Measurements from ENCODE around the gene UPF3A.
"Not testable (repeated sequence)": the region's sequence is repeated elsewhere in the genome, so short reads cannot be mapped to it uniquely, and the experiment has no call there.

Gene UPF3A, protein sequence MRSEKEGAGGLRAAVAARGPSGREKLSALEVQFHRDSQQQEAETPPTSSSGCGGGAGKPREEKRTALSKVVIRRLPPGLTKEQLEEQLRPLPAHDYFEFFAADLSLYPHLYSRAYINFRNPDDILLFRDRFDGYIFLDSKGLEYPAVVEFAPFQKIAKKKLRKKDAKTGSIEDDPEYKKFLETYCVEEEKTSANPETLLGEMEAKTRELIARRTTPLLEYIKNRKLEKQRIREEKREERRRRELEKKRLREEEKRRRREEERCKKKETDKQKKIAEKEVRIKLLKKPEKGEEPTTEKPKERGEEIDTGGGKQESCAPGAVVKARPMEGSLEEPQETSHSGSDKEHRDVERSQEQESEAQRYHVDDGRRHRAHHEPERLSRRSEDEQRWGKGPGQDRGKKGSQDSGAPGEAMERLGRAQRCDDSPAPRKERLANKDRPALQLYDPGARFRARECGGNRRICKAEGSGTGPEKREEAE

GRCh38 chr13:114281351-114282040 lies at the start of gene UPF3A:
TSS of gene UPF3A (plus strand) at chr13:114281601. CDS start at chr13:114281640, 39 bp downstream.
- no peak for FAIRE-seq

DNA sequence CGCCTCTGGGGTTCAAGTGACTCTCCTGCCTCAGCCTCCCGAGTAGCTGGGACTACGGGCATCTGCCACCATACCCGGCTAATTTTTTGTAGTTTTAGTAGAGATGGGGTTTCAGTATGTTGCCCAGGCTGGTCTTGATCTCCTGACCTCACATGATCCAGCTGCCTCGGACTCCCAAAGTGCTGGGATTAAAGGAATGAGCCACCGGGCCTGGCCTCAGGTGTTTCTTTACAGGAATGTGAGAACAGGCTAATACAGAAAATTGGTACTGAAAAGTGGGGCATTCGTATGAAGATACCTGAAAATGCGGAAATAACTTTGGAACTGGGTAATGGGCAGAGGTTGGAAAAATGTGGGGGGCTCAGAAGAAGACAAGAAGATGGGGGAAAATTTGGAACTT lies 49.5 kb upstream of the UPF3A start:
- no peak for FAIRE-seq

- FAIRE-seq: no peak
Measured at GRCh38 chr13:114234266-114234644, 47.1 kb upstream of the UPF3A start.

GRCh38 chr13:114234645-114235421 lies 46.6 kb upstream of the UPF3A start, which contains the start of gene CDC16:
TSS of gene CDC16 (plus strand) at chr13:114234897. CDS start at chr13:114235085, 188 bp downstream.
- no peak for FAIRE-seq

DNA sequence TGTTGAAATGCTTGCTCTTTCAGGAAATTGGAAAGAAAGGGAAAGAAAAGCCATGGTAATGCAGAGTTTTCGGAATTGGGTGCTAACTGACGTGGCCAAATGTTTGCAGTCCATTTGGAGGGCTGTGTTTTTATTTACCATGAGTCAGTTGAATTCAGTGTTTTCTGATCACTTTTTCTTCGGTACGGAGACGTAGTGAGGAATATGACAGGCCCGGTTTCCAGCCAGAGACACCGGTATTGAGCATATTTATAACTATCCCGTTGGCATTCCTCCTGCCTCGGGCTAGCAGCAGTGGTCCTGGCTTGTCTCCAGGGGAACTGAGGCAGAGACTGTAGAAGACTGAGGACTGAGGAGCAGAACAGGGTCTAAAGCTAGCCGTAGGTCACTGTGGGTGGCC lies 45.7 kb upstream of the UPF3A start:
- no peak for FAIRE-seq

DNA sequence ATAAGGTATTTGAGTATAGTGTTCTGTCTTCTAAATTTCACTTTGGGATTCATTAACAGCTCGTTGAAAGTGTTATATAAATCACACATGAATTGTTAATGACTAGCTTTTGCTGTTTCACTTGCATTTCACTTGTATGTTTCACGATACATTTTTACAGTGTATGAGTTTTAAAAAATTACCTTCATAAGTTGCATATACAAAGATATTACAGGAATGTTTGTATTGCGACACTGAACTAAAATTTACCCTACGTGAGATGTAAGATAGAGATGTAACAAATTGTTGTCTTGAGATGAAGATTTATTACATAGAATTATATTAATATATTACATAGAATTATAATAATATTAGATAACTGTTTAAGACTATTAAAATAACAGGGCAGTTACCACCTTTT lies 45.2 kb upstream of the UPF3A start:
- peak; percentile 14 for FAIRE-seq

DNA sequence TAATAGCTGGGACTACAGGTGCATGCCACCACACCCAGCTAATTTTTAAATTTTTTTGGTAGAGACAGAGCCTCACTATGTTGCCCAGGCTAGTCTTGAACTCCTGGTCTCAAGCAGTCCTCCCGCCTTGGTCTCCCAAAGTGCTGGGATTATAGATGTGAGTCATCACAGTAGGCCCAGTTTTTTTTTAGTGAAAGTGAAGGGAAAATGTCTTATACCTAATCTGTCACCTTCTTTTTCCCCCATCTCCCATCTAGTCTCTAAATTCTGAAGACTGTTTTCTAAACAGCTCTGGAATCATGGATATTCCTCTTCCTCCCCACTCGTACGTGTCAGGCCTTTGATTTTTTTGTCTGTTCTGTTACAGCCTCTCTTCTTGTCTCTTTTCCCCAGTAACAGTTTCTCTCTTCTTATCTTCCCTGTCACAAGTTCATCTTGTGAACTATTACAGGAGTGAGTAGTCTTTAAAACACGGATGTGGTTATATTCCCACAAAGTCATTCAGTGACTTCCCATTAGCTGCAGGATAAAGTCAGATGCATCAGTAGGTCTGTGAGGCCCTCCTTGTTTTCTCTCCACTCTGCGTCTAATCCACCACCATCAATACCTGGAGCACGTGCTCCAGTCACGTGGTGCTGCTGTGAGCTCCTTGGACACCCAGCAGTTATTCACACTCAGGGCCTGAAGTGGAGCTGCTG lies 43.8 kb upstream of the UPF3A start:
- FAIRE-seq: no peak

DNA sequence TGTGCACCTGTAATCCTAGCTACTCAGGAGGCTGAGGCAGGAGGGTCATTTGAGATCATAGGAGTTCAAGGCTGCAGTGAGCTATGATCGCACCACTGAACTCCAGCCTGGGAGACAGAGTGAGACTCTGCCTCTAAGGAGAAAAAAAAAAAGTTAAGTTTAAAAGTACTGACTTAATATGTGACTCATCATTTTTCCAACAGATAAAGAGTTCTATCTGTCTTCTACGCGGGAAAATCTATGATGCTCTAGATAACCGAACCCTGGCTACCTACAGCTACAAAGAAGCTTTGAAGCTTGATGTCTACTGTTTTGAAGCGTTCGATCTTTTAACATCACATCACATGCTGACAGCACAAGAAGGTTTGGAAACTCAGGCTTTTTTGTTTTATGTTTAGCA lies 39.5 kb upstream of the UPF3A start:
- no peak for FAIRE-seq

GRCh38 chr13:114243971-114244370 lies 37.4 kb upstream of the UPF3A start:
- no peak for FAIRE-seq

DNA sequence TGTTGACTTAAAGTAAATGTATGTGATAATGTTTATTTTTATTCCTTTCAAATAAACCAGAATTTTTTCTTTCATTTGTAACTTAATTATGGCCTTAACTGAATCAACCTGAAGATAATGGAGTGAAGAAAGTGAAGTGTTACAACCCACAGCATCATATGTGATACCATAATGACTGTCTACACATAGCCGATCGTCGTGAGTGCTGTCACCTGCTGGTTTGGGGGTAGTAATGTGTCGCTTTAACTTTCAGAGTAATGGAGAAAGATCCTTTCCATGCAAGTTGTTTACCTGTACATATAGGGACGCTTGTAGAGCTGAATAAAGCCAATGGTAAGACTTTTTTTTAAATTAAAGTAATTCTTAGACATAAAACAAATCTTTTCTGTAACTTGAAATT lies 36.8 kb upstream of the UPF3A start:
- FAIRE-seq: no peak

- no peak for FAIRE-seq
Measured at GRCh38 chr13:114248011-114248410, 33.4 kb upstream of the UPF3A start.

DNA sequence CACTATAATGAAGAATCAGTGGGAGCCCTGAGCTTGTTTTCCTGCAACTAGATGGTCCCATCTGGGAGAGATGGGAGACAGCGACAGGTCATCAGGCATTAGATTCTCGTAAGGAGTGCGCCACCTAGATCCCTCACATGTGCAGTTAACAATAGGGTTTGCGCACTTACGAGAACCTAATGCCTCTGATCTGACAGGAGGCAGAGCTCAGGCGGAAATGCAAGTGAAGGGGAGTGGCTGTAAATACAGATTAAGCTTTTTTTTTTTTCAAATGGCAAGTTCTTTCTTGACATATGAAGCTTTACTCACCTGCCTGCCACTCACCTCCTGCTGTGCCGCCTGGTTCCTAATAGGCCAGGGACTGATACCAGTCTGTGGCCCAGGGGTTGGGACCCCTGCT lies 32.3 kb upstream of the UPF3A start:
- no peak for FAIRE-seq

- not testable (repeated sequence) for FAIRE-seq
Measured at GRCh38 chr13:114251639-114252440, 29.6 kb upstream of the UPF3A start.

- FAIRE-seq: no peak
Measured at GRCh38 chr13:114256547-114256946, 24.9 kb upstream of the UPF3A start.

DNA sequence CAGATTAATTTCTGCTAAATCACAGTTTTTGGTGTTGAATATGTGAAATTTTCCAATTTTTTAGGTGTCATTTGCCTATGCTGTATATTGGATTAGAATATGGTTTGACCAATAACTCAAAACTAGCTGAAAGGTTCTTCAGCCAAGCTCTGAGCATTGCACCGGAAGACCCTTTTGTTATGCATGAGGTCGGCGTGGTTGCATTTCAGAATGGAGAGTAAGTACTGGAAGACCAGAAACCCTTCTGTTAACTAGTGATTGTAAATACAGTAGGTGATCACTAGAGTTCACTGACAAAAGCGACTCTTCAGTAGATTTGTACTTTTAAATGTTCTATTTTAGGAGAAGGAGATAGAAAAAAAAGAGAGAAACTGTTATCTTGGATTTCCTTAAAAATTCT lies 24.4 kb upstream of the UPF3A start:
- no peak for FAIRE-seq

GRCh38 chr13:114258589-114258988 lies 22.8 kb upstream of the UPF3A start:
- no peak for FAIRE-seq

GRCh38 chr13:114259374-114259773 lies 22.0 kb upstream of the UPF3A start:
- FAIRE-seq: no peak

DNA sequence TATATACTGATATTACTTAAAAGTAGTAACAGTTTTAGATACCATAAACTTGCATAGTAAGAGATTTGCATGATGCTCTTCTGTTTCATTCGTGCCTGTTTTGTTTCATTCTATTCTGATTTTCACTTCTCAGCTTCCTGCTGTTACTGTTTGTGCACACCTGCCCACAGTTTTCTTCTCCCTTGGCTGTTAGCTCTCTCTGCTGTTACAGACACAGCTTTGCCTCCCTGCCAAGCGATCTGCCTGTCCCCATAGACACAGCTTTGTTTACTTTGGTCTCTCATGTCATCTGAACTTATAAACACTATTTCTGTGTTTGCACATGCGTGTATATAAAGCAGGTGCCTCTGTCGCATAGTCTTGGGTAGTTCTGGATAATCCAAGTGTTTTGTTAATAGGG lies 21.4 kb upstream of the UPF3A start:
- FAIRE-seq: no peak

- no peak for FAIRE-seq
Measured at GRCh38 chr13:114260814-114261213, 20.6 kb upstream of the UPF3A start.

GRCh38 chr13:114261328-114261965 lies 20.0 kb upstream of the UPF3A start:
- no peak for FAIRE-seq

GRCh38 chr13:114263578-114263977 lies 17.8 kb upstream of the UPF3A start:
- no peak for FAIRE-seq

Data from A204.1 (cell line).